HCT116 (cell line): Measurements from ENCODE around the gene IFT57. TPM values are rescaled to one million over a fixed set of nuclear protein-coding genes. Genes with fewer than 3 reads are reported as not detected.

ENCODE experiments used
- ATAC-seq: fragments of 200-7000 bp; cut with Tn5 transposase; 2 replicates; pipeline ENCODE4 v1.9.1; 2020; ENCODE audit warnings: mild to moderate bottlenecking, moderate library complexity
- BruUV-seq: library from RNA; stranded (reverse); fragments of 400-500 nt; replicated peaks from 2 replicates; lab custom pipeline; 2021; lab: Mats Ljungman, UMichigan
- CTCF ChIA-PET: fragments of 300-600 bp; sonication (Branson Sonifier 250); formaldehyde crosslinking; loops from one replicate; lab custom pipeline; 2021; ENCODE audit warnings: antibody characterized with exemption; lab: Charles Lee
- POLR2A ChIA-PET: fragments of 300-600, 350-600 bp; sonication (Branson Sonifier 250); formaldehyde crosslinking; loops from one replicate; lab custom pipeline; 2021; ENCODE audit warnings: antibody characterized with exemption; lab: Charles Lee
- RAD21 ChIA-PET, 2 experiments: fragments of 300-600 bp; sonication (Branson Sonifier 250); formaldehyde crosslinking; loops; one replicate each; lab custom pipeline; 2023; ENCODE audit warnings: low total read pairs in 2 of 2; ENCODE audit not compliant: uncharacterized antibody in 2 of 2, unreplicated experiment in 2 of 2, low non-redundant PET in 1 of 2; lab: Charles Lee
- DNase-seq: peaks from one replicate; pipeline ENCODE4 v3.0.0-alpha.2; 2010; ENCODE audit warnings: low read depth, low spot score
- H2AFZ ChIP-seq: fragments of 200-600 bp; shearing (Covaris generic), sonication (generic); 2 replicates; pipeline ENCODE4 v1.6.1; 2017; ENCODE audit warnings: low read depth, mixed run types, mixed read lengths, antibody characterized with exemption, low read length; ENCODE audit not compliant: poor library complexity, severe bottlenecking
- H3K27ac ChIP-seq: 2 replicates; pipeline ENCODE4 v1.5.1; 2012; ENCODE audit warnings: low read depth, low read length
- H3K27me3 ChIP-seq: fragments of 200-600 bp; sonication (generic); 2 replicates; pipeline ENCODE4 v1.6.1; 2016; ENCODE audit warnings: mixed run types, low read length, mixed read lengths; ENCODE audit not compliant: insufficient read depth
- H3K36me3 ChIP-seq, 2 experiments: fragments of 200-500 bp in 1 of 2; fragments of 200-600 bp in 1 of 2; sonication (Bioruptor generic) in 1 of 2; sonication (generic) in 1 of 2; 2 replicates each; pipeline versions ENCODE4 v1.5.1 to v1.6.1; 2014 to 2016; ENCODE audit warnings: low read length in 2 of 2, inconsistent platforms in 1 of 2, mixed read lengths in 1 of 2, mixed run types in 1 of 2; ENCODE audit not compliant: insufficient read depth in 2 of 2, control insufficient read depth in 1 of 2
- H3K4me1 ChIP-seq, 2 experiments: fragments of 200-600 bp in 1 of 2; sonication (generic) in 1 of 2; 2 replicates each; pipeline versions ENCODE4 v1.5.1 to v1.6.1; 2012 to 2017; ENCODE audit warnings: low read length in 2 of 2, inconsistent platforms in 1 of 2, mild to moderate bottlenecking in 1 of 2, mixed read lengths in 1 of 2, mixed run types in 1 of 2, moderate library complexity in 1 of 2; ENCODE audit not compliant: insufficient read depth in 2 of 2, control insufficient read depth in 1 of 2
- H3K4me2 ChIP-seq: fragments of 200-600 bp; sonication (generic); 2 replicates; pipeline ENCODE4 v1.6.1; 2017; ENCODE audit warnings: mixed run types, low read length, mixed read lengths
- H3K4me3 ChIP-seq, 2 experiments: fragments of 200-600 bp in 1 of 2; sonication (generic) in 1 of 2; replicated peaks in 1 of 2; 2 replicates each; pipeline ENCODE4 v1.5.1; 2011 to 2016; ENCODE audit warnings: low read length in 2 of 2, control low read depth in 1 of 2, low read depth in 1 of 2, mild to moderate bottlenecking in 1 of 2, mixed read lengths in 1 of 2, mixed run types in 1 of 2
- H3K79me2 ChIP-seq: fragments of 200-600 bp; sonication (generic); 2 replicates; pipeline ENCODE4 v1.6.1; 2017; ENCODE audit warnings: mild to moderate bottlenecking, mixed run types, low read length, moderate library complexity, mixed read lengths; ENCODE audit not compliant: insufficient read depth
- H3K9ac ChIP-seq: fragments of 200-600 bp; sonication (generic); 2 replicates; pipeline ENCODE4 v1.6.1; 2016; ENCODE audit warnings: low read length, mixed read lengths
- H3K9me2 ChIP-seq: fragments of 200-600 bp; sonication (generic), shearing (Covaris generic); 2 replicates; pipeline ENCODE4 v1.6.1; 2017; ENCODE audit warnings: mixed run types, mild to moderate bottlenecking, moderate library complexity; ENCODE audit not compliant: insufficient read depth
- H3K9me3 ChIP-seq, 2 experiments: fragments of 200-500 bp in 1 of 2; fragments of 200-600 bp in 1 of 2; sonication (Bioruptor generic) in 1 of 2; sonication (generic) in 1 of 2; 2 replicates each; pipeline ENCODE4 v1.6.1; 2014 to 2017; ENCODE audit warnings: low read length in 2 of 2, mixed read lengths in 2 of 2, inconsistent platforms in 1 of 2, low read depth in 1 of 2, mild to moderate bottlenecking in 1 of 2, mixed run types in 1 of 2, moderate library complexity in 1 of 2; ENCODE audit not compliant: control insufficient read depth in 1 of 2, insufficient read depth in 1 of 2
- H4K20me1 ChIP-seq: fragments of 200-600 bp; sonication (generic), shearing (Covaris generic); 2 replicates; pipeline ENCODE4 v1.6.1; 2017; ENCODE audit warnings: mixed run types, mild to moderate bottlenecking, moderate library complexity; ENCODE audit not compliant: insufficient read depth
- EGR1 ChIP-seq: IDR thresholded peaks from 2 replicates; pipeline ENCODE4 v1.6.1; 2012; ENCODE audit warnings: low read depth
- ELF1 ChIP-seq: IDR thresholded peaks from 2 replicates; pipeline ENCODE4 v1.6.1; 2012; ENCODE audit warnings: low read depth, borderline replicate concordance
- FOSL1 ChIP-seq: IDR thresholded peaks from 2 replicates; pipeline ENCODE4 v1.6.1; 2012; ENCODE audit warnings: low read depth
- POLR2A ChIP-seq: IDR thresholded peaks from 2 replicates; pipeline ENCODE4 v1.7.0; 2011; ENCODE audit warnings: borderline replicate concordance; ENCODE audit not compliant: insufficient read depth, insufficient read length; ENCODE audit errors: extremely low read depth
- RAD21 ChIP-seq: IDR thresholded peaks from 2 replicates; pipeline ENCODE4 v1.6.1; 2012; ENCODE audit warnings: low read depth, mild to moderate bottlenecking
- SP1 ChIP-seq: IDR thresholded peaks from 2 replicates; pipeline ENCODE4 v1.6.1; 2012; ENCODE audit warnings: low read depth
- intact Hi-C: fragments of 100-400 bp; cut with micrococcal nuclease; formaldehyde crosslinking; loops from 2 replicates; pipeline ENCODE4 v1.10.0; 2022
- total RNA-seq: library from RNA; stranded (reverse); gene quantifications from one replicate; pipeline ENCODE4 v1.2.1, GENCODE V29; 2021; ENCODE audit not compliant: unreplicated experiment
- TF ChIP-seq, protein P1 (sequence below): IDR thresholded peaks from 2 replicates; pipeline ENCODE4 v1.6.1; 2012; ENCODE audit warnings: low read depth
- TF ChIP-seq, protein P2 (sequence below): IDR thresholded peaks from 2 replicates; pipeline ENCODE4 v1.6.1; 2012
- TF ChIP-seq, protein P3 (sequence below): IDR thresholded peaks from 2 replicates; pipeline ENCODE4 v1.6.1; 2012

IFT57 gene
- total RNA-seq, 1 experiment from 2014 or later = 38.4 TPM

DNA sequence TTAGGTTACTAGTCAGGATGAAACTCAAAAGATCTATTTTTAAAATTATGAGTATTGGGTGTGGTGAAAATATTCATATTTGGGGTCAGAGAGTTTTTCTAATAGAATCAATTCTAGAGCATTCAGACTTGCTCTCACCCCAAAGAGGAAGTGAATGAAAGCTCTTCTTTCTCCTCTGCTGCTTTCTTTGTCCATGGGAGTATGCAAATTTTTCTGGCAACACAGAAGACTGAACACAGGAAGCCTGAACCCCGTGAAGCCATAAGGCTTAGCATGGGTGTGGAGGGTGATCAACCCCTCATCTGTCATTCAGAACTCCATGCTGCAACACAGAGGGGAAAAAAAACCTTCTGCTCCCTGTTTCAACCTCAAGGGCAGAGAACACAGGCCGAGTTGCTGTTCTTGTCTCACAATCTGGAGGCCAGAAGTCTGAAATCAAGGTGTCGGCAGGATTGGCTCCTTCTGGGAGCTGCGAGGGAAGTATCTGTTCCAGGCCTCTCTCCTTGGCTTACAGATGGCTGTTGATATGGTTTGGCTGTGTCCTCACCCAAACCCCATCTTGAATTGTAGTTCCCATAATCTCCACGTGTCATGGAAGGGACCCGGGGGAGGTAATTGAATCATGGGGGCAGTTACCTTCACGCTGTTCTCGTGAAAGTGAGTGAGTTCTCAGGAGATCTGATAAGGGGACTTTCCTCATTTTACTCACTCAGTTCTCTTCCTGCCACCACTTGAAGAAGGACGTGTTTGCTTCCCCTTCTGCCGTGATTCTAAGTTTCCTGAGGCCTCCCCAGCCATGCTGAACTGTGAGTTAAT lies 97.7 kb downstream of the IFT57 start:
- RAD21 ChIA-PET = no interaction called here
- no peak overlapping the region for H3K27ac ChIP-seq
- H3K9me2 ChIP-seq = no peaks in the 10 kb centered on the region
- ATAC-seq (no peak), DNase-seq (no peak)
- H3K9me3 ChIP-seq = no peaks in the 10 kb centered on the region
- no TSS peak for BruUV-seq
- no peaks in the 10 kb centered on the region for H3K27me3 ChIP-seq
- CTCF ChIA-PET = no interaction called here
- H3K36me3 ChIP-seq = no peaks in the 10 kb centered on the region
- no peak overlapping the region for H3K9ac ChIP-seq
- H2AFZ ChIP-seq = no peak overlapping the region
- intact Hi-C loops = no loop called here
- no peaks in the 10 kb centered on the region for H3K4me1 ChIP-seq
- no peaks in the 10 kb centered on the region for H3K79me2 ChIP-seq
- POLR2A ChIA-PET = no interaction called here
- H4K20me1 ChIP-seq = no peaks in the 10 kb centered on the region
- TF ChIP-seq POLR2A = no peak
- TF ChIP-seq EGR1 = no peak
- no peak for TF ChIP-seq RAD21
- no peak for TF ChIP-seq ELF1
- TF ChIP-seq FOSL1 = no peak
- TF ChIP-seq, protein P1, sequence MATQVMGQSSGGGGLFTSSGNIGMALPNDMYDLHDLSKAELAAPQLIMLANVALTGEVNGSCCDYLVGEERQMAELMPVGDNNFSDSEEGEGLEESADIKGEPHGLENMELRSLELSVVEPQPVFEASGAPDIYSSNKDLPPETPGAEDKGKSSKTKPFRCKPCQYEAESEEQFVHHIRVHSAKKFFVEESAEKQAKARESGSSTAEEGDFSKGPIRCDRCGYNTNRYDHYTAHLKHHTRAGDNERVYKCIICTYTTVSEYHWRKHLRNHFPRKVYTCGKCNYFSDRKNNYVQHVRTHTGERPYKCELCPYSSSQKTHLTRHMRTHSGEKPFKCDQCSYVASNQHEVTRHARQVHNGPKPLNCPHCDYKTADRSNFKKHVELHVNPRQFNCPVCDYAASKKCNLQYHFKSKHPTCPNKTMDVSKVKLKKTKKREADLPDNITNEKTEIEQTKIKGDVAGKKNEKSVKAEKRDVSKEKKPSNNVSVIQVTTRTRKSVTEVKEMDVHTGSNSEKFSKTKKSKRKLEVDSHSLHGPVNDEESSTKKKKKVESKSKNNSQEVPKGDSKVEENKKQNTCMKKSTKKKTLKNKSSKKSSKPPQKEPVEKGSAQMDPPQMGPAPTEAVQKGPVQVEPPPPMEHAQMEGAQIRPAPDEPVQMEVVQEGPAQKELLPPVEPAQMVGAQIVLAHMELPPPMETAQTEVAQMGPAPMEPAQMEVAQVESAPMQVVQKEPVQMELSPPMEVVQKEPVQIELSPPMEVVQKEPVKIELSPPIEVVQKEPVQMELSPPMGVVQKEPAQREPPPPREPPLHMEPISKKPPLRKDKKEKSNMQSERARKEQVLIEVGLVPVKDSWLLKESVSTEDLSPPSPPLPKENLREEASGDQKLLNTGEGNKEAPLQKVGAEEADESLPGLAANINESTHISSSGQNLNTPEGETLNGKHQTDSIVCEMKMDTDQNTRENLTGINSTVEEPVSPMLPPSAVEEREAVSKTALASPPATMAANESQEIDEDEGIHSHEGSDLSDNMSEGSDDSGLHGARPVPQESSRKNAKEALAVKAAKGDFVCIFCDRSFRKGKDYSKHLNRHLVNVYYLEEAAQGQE = no peak
- TF ChIP-seq, protein P2, sequence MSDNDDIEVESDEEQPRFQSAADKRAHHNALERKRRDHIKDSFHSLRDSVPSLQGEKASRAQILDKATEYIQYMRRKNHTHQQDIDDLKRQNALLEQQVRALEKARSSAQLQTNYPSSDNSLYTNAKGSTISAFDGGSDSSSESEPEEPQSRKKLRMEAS = no peak
- TF ChIP-seq, protein P3, sequence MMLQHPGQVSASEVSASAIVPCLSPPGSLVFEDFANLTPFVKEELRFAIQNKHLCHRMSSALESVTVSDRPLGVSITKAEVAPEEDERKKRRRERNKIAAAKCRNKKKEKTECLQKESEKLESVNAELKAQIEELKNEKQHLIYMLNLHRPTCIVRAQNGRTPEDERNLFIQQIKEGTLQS = no peak
- no peak for TF ChIP-seq SP1
- no peak overlapping the region for H3K4me2 ChIP-seq
- no peak overlapping the region for H3K4me3 ChIP-seq
